Measurements from ENCODE around the gene ADAMTS19.

Gene ADAMTS19

DNA sequence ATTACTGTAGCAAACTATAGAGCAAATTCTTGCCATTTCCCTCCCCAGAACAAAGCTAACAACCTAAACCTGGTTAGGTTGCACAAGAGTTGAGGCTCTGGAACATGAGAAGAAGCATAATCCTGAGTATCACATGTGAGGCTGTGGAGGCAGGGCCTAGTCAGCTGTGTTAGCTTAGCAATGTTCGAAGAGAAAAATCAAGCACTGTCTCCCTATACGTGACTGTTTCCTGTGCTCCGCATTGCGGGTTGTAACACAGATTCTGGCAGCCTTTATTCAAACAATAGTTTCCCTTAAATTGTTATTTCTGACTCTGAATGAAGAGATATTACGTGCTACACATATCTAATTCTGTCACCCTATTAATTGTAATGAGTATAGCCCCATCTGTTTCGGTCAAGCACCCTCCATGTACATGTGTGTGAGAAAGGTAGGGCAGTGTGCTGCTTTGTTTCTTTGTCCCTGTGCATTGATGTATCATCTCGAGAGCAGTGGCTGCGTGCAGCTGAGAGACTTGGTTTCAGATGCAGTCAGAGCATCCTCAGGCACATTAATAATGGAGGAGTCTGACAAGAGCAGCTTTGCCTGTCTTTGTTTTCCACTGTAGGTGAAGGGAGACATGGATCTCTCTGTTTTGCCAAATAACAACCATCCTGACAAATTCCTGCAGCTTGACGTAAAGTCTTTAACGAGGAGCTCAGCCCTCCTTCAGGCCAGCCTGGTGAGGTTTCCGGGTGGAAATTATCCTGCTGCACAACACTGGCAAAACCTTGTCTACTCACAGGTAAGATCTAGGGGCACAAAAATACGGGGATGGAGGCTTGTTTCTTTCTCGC, 287.7 kb downstream of the ADAMTS19 start, which contains the start of gene MINAR2:
Gene MINAR2, plus strand, starts transcription at position 523 of the 836 bp plus-strand sequence. Its CDS starts 97 bp downstream, at position 620.
- WGBS (ENCODE audit: extremely low coverage, insufficient coverage, insufficient read length) = no CpG with 5 or more reads among the region's 13 CpGs

GRCh38 chr5:129748913-129749880, 289.1 kb downstream of the ADAMTS19 start:
- Histone ChIP-seq H2BK5ac (ENCODE audit: low read depth, low read length, poor library complexity) (no peak overlapping the region), H3K79me2 (ENCODE audit: control insufficient read depth, insufficient read depth, low read length, poor library complexity) (no peaks in the 10 kb centered on the region), H3K18ac (ENCODE audit: low read length) (no peak overlapping the region), H3K27me3 (ENCODE audit: insufficient read depth, low read length) (no peaks in the 10 kb centered on the region), H3K79me1 (ENCODE audit: low read length) (no peaks in the 10 kb centered on the region), H3K9me3 (ENCODE audit: insufficient read depth, low read depth, low read length) (no peaks in the 10 kb centered on the region), H2AK5ac (ENCODE audit: low read length) (no peak overlapping the region), H3K14ac (ENCODE audit: low read length) (no peak overlapping the region), H3K4me3 (ENCODE audit: low read depth, low read length) (no peak overlapping the region), H3K9ac (ENCODE audit: low read length) (no peak overlapping the region), H4K91ac (ENCODE audit: low read depth, low read length) (no peak overlapping the region), H2AFZ (ENCODE audit: insufficient read depth, low read length, poor library complexity) (no peak overlapping the region), H3K27ac (ENCODE audit: low read depth, low read length) (no peak overlapping the region), H4K12ac (ENCODE audit: low read depth, low read length) (no peak overlapping the region), H3K4me1 (ENCODE audit: control insufficient read depth in 1 of 2, insufficient read depth in 2 of 2, low read length in 2 of 2) (no peaks in the 10 kb centered on the region), H4K8ac (ENCODE audit: low read depth, low read length) (no peak overlapping the region), H3K23ac (ENCODE audit: low read length) (no peak overlapping the region), H3K4me2 (ENCODE audit: low read length) (no peak overlapping the region), H3K4ac (ENCODE audit: low read depth, low read length) (no peak overlapping the region), H2BK120ac (ENCODE audit: insufficient read depth, low read length, poor library complexity) (no peak overlapping the region), H2BK12ac (ENCODE audit: low read length) (no peak overlapping the region), H3K36me3 (ENCODE audit: control insufficient read depth in 1 of 2, insufficient read depth in 2 of 2, low read length in 2 of 2) (no peaks in the 10 kb centered on the region)
- no peak for DNase-seq
- WGBS (ENCODE audit: extremely low coverage, insufficient coverage, insufficient read length) = no CpG with 5 or more reads among the region's 1 CpG

More for the DNA sequence above, 287.7 kb downstream of the ADAMTS19 start, which contains the start of gene MINAR2:
- Histone ChIP-seq H2AFZ (ENCODE audit: insufficient read depth, low read length, poor library complexity) (no peak within 1 kb of the TSS), H3K4me2 (ENCODE audit: low read length) (no peak within 1 kb of the TSS), H3K18ac (ENCODE audit: low read length) (no peak within 1 kb of the TSS), H3K27me3 (ENCODE audit: insufficient read depth, low read length) (no peaks in the 10 kb centered on the region), H3K36me3 (ENCODE audit: control insufficient read depth in 1 of 2, insufficient read depth in 2 of 2, low read length in 2 of 2) (no peaks in the 10 kb centered on the region), H2BK120ac (ENCODE audit: insufficient read depth, low read length, poor library complexity) (no peak within 1 kb of the TSS), H2BK12ac (ENCODE audit: low read length) (no peak within 1 kb of the TSS), H3K9me3 (ENCODE audit: insufficient read depth, low read depth, low read length) (no peaks in the 10 kb centered on the region), H3K14ac (ENCODE audit: low read length) (no peak within 1 kb of the TSS), H3K4me3 (ENCODE audit: low read depth, low read length) (no peak within 1 kb of the TSS), H3K79me2 (ENCODE audit: control insufficient read depth, insufficient read depth, low read length, poor library complexity) (no peaks in the 10 kb centered on the region), H3K79me1 (ENCODE audit: low read length) (no peaks in the 10 kb centered on the region), H4K91ac (ENCODE audit: low read depth, low read length) (no peak within 1 kb of the TSS), H2AK5ac (ENCODE audit: low read length) (no peak within 1 kb of the TSS), H4K8ac (ENCODE audit: low read depth, low read length) (no peak within 1 kb of the TSS), H3K4me1 (ENCODE audit: control insufficient read depth in 1 of 2, insufficient read depth in 2 of 2, low read length in 2 of 2) (no peaks in the 10 kb centered on the region), H2BK5ac (ENCODE audit: low read depth, low read length, poor library complexity) (no peak within 1 kb of the TSS), H3K23ac (ENCODE audit: low read length) (no peak within 1 kb of the TSS), H3K27ac (ENCODE audit: low read depth, low read length) (no peak within 1 kb of the TSS), H3K9ac (ENCODE audit: low read length) (no peak within 1 kb of the TSS), H3K4ac (ENCODE audit: low read depth, low read length) (no peak within 1 kb of the TSS), H4K12ac (ENCODE audit: low read depth, low read length) (no peak within 1 kb of the TSS)
- DNase-seq = no peak

DNA sequence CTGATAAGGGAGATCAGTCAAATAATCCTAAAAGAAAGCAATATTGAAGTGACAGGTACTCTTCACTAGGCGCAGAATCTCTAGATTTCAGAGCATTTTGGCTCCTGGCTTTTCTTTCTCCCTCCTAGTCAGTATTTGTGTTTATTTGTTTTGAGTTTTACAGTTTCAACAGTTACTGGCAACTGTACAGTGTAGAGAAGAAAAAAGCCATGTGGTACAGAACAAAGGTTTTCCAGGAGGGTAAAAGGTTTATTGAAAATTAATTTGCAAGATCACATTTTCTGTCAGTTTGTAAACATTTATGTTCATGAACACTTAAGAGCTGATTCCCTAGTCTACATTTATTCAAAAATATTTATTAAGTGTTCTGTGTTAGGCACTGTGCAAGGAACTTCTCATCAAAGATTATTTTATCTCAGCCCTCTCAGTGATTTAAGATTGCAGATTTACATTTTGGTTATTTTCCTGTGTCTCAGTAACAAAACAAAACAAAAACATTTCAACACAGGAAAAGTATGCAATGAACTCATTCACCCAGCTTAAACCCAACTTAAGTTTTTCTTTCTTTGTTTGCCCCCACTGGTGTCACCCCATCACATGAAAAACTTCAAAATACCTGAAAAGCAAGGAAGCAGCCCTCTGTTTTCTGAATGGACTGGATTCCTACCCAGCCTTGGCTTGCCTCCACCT, 300.7 kb downstream of the ADAMTS19 start:
- Histone ChIP-seq H4K91ac (ENCODE audit: low read depth, low read length) (no peak overlapping the region), H3K36me3 (ENCODE audit: control insufficient read depth in 1 of 2, insufficient read depth in 2 of 2, low read length in 2 of 2) (no peaks in the 10 kb centered on the region), H2AK5ac (ENCODE audit: low read length) (no peak overlapping the region), H3K4me1 (ENCODE audit: control insufficient read depth in 1 of 2, insufficient read depth in 2 of 2, low read length in 2 of 2) (no peaks in the 10 kb centered on the region), H3K4me2 (ENCODE audit: low read length) (no peak overlapping the region), H3K9ac (ENCODE audit: low read length) (no peak overlapping the region), H2BK12ac (ENCODE audit: low read length) (no peak overlapping the region), H3K9me3 (ENCODE audit: insufficient read depth, low read depth, low read length) (no peaks in the 10 kb centered on the region), H2BK120ac (ENCODE audit: insufficient read depth, low read length, poor library complexity) (no peak overlapping the region), H3K79me1 (ENCODE audit: low read length) (no peaks in the 10 kb centered on the region), H3K27me3 (ENCODE audit: insufficient read depth, low read length) (no peaks in the 10 kb centered on the region), H3K14ac (ENCODE audit: low read length) (no peak overlapping the region), H4K8ac (ENCODE audit: low read depth, low read length) (no peak overlapping the region), H2AFZ (ENCODE audit: insufficient read depth, low read length, poor library complexity) (no peak overlapping the region), H3K27ac (ENCODE audit: low read depth, low read length) (no peak overlapping the region), H4K12ac (ENCODE audit: low read depth, low read length) (no peak overlapping the region), H3K18ac (ENCODE audit: low read length) (no peak overlapping the region), H3K23ac (ENCODE audit: low read length) (no peak overlapping the region), H3K79me2 (ENCODE audit: control insufficient read depth, insufficient read depth, low read length, poor library complexity) (no peaks in the 10 kb centered on the region), H2BK5ac (ENCODE audit: low read depth, low read length, poor library complexity) (no peak overlapping the region), H3K4ac (ENCODE audit: low read depth, low read length) (no peak overlapping the region), H3K4me3 (ENCODE audit: low read depth, low read length) (no peak overlapping the region)
- peak; percentile 23 to 74 for DNase-seq
- WGBS (ENCODE audit: extremely low coverage, insufficient coverage, insufficient read length) = no CpG with 5 or more reads among the region's 1 CpG

DNA sequence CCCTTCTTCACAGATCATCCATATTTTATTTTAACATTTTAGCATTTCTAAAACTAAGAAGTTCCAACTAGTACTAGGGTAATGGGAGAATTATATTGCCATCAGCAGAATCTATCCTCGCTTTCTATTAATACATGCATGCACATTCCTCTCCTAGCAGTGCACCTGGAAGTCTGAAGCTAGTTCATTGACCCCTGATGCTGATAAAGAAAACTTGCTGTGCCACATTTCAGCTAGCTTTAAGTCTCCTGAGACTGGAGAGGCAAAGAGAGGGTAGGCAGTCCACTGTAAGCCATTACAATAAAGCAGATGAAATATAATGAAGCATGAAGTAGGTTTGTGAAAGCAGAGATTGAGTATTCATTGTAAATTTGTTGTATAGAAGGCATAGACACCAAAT, 303.6 kb downstream of the ADAMTS19 start:
- no peak overlapping the region for H2BK12ac ChIP-seq (ENCODE audit: low read length)
- H3K36me3 ChIP-seq (ENCODE audit: control insufficient read depth in 1 of 2, insufficient read depth in 2 of 2, low read length in 2 of 2) = no peaks in the 10 kb centered on the region
- H3K14ac ChIP-seq (ENCODE audit: low read length) = no peak overlapping the region
- H3K27ac ChIP-seq (ENCODE audit: low read depth, low read length) = no peak overlapping the region
- no peak overlapping the region for H3K4ac ChIP-seq (ENCODE audit: low read depth, low read length)
- H3K9me3 ChIP-seq (ENCODE audit: insufficient read depth, low read depth, low read length) = no peaks in the 10 kb centered on the region
- H4K12ac ChIP-seq (ENCODE audit: low read depth, low read length) = no peak overlapping the region
- H3K79me2 ChIP-seq (ENCODE audit: control insufficient read depth, insufficient read depth, low read length, poor library complexity) = no peaks in the 10 kb centered on the region
- H3K9ac ChIP-seq (ENCODE audit: low read length) = no peak overlapping the region
- H4K91ac ChIP-seq (ENCODE audit: low read depth, low read length) = no peak overlapping the region
- H2BK5ac ChIP-seq (ENCODE audit: low read depth, low read length, poor library complexity) = no peak overlapping the region
- no peak overlapping the region for H3K23ac ChIP-seq (ENCODE audit: low read length)
- H3K18ac ChIP-seq (ENCODE audit: low read length) = no peak overlapping the region
- no peaks in the 10 kb centered on the region for H3K79me1 ChIP-seq (ENCODE audit: low read length)
- WGBS (ENCODE audit: extremely low coverage, insufficient coverage, insufficient read length) = no CpG with 5 or more reads among the region's 1 CpG
- peak; percentile 62 to 81 for DNase-seq
- H3K4me2 ChIP-seq (ENCODE audit: low read length) = no peak overlapping the region
- H3K4me3 ChIP-seq (ENCODE audit: low read depth, low read length) = no peak overlapping the region
- no peak overlapping the region for H4K8ac ChIP-seq (ENCODE audit: low read depth, low read length)
- H3K4me1 ChIP-seq (ENCODE audit: control insufficient read depth in 1 of 2, insufficient read depth in 2 of 2, low read length in 2 of 2) = no peaks in the 10 kb centered on the region
- H3K27me3 ChIP-seq (ENCODE audit: insufficient read depth, low read length) = no peaks in the 10 kb centered on the region
- no peak overlapping the region for H2AFZ ChIP-seq (ENCODE audit: insufficient read depth, low read length, poor library complexity)
- no peak overlapping the region for H2AK5ac ChIP-seq (ENCODE audit: low read length)
- no peak overlapping the region for H2BK120ac ChIP-seq (ENCODE audit: insufficient read depth, low read length, poor library complexity)

Data from trophoblast cell (in vitro differentiated cells and primary cell).